B cell (primary cell): Measurements from ENCODE around the gene PDGFC. TPM values are rescaled to one million over a fixed set of nuclear protein-coding genes. Genes with fewer than 3 reads are reported as not detected.

Source experiments
- ATAC-seq: fragments of 200-7000 bp; cut with Tn5 transposase; one replicate; pipeline ENCODE4 v1.10.0; 2021; ENCODE audit warnings: low read depth, mild to moderate bottlenecking, moderate number of reproducible peaks, moderate library complexity
- CTCF ChIA-PET: fragments of 350-600 bp; sonication (Branson Sonifier 250); formaldehyde crosslinking; loops from one replicate; lab custom pipeline; 2021; ENCODE audit warnings: antibody characterized with exemption, inconsistent platforms; lab: Charles Lee
- POLR2A ChIA-PET: fragments of 350-600 bp; sonication (Branson Sonifier 250); formaldehyde crosslinking; loops from one replicate; lab custom pipeline; 2021; ENCODE audit warnings: antibody characterized with exemption; lab: Charles Lee
- DNase-seq: peaks from one replicate; pipeline ENCODE4 v3.0.0; 2013
- H2AFZ ChIP-seq: 2 replicates; pipeline ENCODE4 v1.6.1; 2012; ENCODE audit warnings: mild to moderate bottlenecking, low read depth, low read length; ENCODE audit not compliant: insufficient read depth, poor library complexity, severe bottlenecking
- H3K27ac ChIP-seq, 2 donors: 1 replicate in 1 of 2; 2 replicates in 1 of 2; pipeline ENCODE4 v1.5.1; 2012 to 2013; ENCODE audit warnings: low read length in 2 of 2, mild to moderate bottlenecking in 2 of 2, moderate library complexity in 1 of 2
- H3K27me3 ChIP-seq, 4 experiments: fragments of 200-600 bp in 1 of 4; sonication (generic) in 1 of 4; replicated peaks in 1 of 4; 1 replicate in 2 of 4; 2 replicates in 2 of 4; pipeline versions ENCODE4 v1.6.1 to v1.7.0; 2013 to 2016; ENCODE audit warnings: low read length in 3 of 4, mild to moderate bottlenecking in 2 of 4, mixed read lengths in 1 of 4, moderate library complexity in 1 of 4; ENCODE audit not compliant: insufficient read depth in 4 of 4, control insufficient read depth in 3 of 4; ENCODE audit errors: control extremely low read depth in 1 of 4
- H3K36me3 ChIP-seq, 2 experiments: replicated peaks in 1 of 2; 1 replicate in 1 of 2; 2 replicates in 1 of 2; pipeline versions ENCODE4 v1.6.1 to v1.7.1; 2013; ENCODE audit warnings: low read length in 1 of 2; ENCODE audit not compliant: insufficient read depth in 2 of 2, control insufficient read depth in 1 of 2; ENCODE audit errors: control extremely low read depth in 1 of 2, extremely low read depth in 1 of 2
- H3K4me1 ChIP-seq, 2 donors: fragments of 200-600 bp in 1 of 2; sonication (generic) in 1 of 2; 1 replicate in 1 of 2; 2 replicates in 1 of 2; pipeline versions ENCODE4 v1.5.1 to v1.6.1; 2013 to 2017; ENCODE audit warnings: low read length in 2 of 2; ENCODE audit not compliant: control insufficient read depth in 2 of 2, insufficient read depth in 2 of 2
- H3K4me2 ChIP-seq: replicated peaks from 2 replicates; pipeline ENCODE3; 2012; ENCODE audit warnings: mild to moderate bottlenecking, low read depth, low read length; ENCODE audit not compliant: poor library complexity, severe bottlenecking
- H3K4me3 ChIP-seq, 5 experiments: fragments of 200-600 bp in 1 of 5; sonication (generic) in 1 of 5; 1 replicate in 3 of 5; 2 replicates in 2 of 5; pipeline versions ENCODE4 v1.5.1 to v1.7.0; 2011 to 2016; ENCODE audit warnings: low read length in 4 of 5, mild to moderate bottlenecking in 4 of 5, low read depth in 2 of 5, control low read depth in 1 of 5, moderate library complexity in 1 of 5; ENCODE audit not compliant: insufficient read depth in 1 of 5; ENCODE audit errors: control extremely low read depth in 1 of 5, extremely low read depth in 1 of 5
- H3K79me2 ChIP-seq: fragments of 200-600 bp; sonication (generic); one replicate; pipeline ENCODE4 v1.6.0; 2016; ENCODE audit warnings: low read length; ENCODE audit not compliant: control insufficient read depth, insufficient read depth
- H3K9ac ChIP-seq: fragments of 200-600 bp; sonication (generic); 2 replicates; pipeline ENCODE4 v1.6.1; 2017; ENCODE audit warnings: mild to moderate bottlenecking, low read length, moderate library complexity
- H3K9me3 ChIP-seq, 3 donors: one replicate each; pipeline versions ENCODE4 v1.6.1 to v1.7.1; 2013; ENCODE audit warnings: low read length in 2 of 3; ENCODE audit not compliant: control insufficient read depth in 2 of 3, insufficient read depth in 1 of 3; ENCODE audit errors: control extremely low read depth in 1 of 3
- H4K20me1 ChIP-seq: 2 replicates; pipeline ENCODE4 v1.6.0; 2012; ENCODE audit warnings: mild to moderate bottlenecking, low read length; ENCODE audit not compliant: insufficient read depth, control insufficient read depth, poor library complexity, severe bottlenecking
- H3K27ac Mint-ChIP-seq: one replicate; pipeline ENCODE4 v1.8.0; 2021; ENCODE audit warnings: mixed read lengths
- H3K27me3 Mint-ChIP-seq: one replicate; pipeline ENCODE4 v1.8.0; 2021; ENCODE audit warnings: mixed read lengths
- H3K4me1 Mint-ChIP-seq: one replicate; pipeline ENCODE4 v1.8.0; 2021; ENCODE audit warnings: mixed read lengths
- H3K4me3 Mint-ChIP-seq: one replicate; pipeline ENCODE4 v1.8.0; 2021; ENCODE audit warnings: mixed read lengths
- H3K9me3 Mint-ChIP-seq: one replicate; pipeline ENCODE4 v1.8.0; 2022; ENCODE audit warnings: mixed read lengths; ENCODE audit not compliant: insufficient read depth
- CTCF ChIP-seq: fragments of 200-600 bp; IDR thresholded peaks from one replicate; pipeline ENCODE4 v1.8.0; 2022; ENCODE audit warnings: antibody characterized with exemption, mild to moderate bottlenecking
- EZH2 ChIP-seq: IDR thresholded peaks from 2 replicates; pipeline ENCODE4 v1.6.1; 2012; ENCODE audit warnings: borderline replicate concordance, low read depth, mild to moderate bottlenecking, moderate library complexity, low read length; ENCODE audit not compliant: insufficient read depth, poor library complexity, severe bottlenecking
- WGBS: methylation state at CpG from one replicate; pipeline ENCODE4 v1.1.5; 2013; ENCODE audit warnings: missing lambda C conversion rate; ENCODE audit not compliant: insufficient coverage; 5-methylcytosine and 5-hydroxymethylcytosine counted together
- intact Hi-C: fragments of 100-400 bp; cut with micrococcal nuclease; formaldehyde crosslinking; loops from one replicate; pipeline ENCODE4 v1.10.0; 2022
- polyA plus RNA-seq: library from polyadenylated mRNA; depleted of rRNA; stranded (reverse); fragments of >200 nt; gene quantifications from 2 replicates; pipeline ENCODE4 v1.2.3, GENCODE V29; 2012
- total RNA-seq, 2 donors: library from RNA; stranded (reverse); fragments of 120-200 nt in 1 of 2; gene quantifications; 1 replicate in 1 of 2; 2 replicates in 1 of 2; pipeline versions ENCODE4 v1.2.3 to v1.2.4, GENCODE V29; 2013 to 2022

Gene PDGFC
- total and polyA plus RNA-seq, 2 donors (not counting 1 experiment from before 2014, with no cell fraction given), result 0.10 TPM; not detected in 1

- ATAC-seq (no peak), DNase-seq (no peak)
- Mint-ChIP-seq H3K9me3 (peaks cover 5% of the 10 kb centered on the region), H3K27ac (no peak overlapping the region), H3K27me3 (no peaks in the 10 kb centered on the region), H3K4me3 (no peak overlapping the region), H3K4me1 (no peaks in the 10 kb centered on the region)
- no peak overlapping the region for H3K9ac ChIP-seq
- TF ChIP-seq EZH2 (no peak), CTCF (no peak)
- H3K36me3 ChIP-seq, result no peaks in the 10 kb centered on the region
- no peaks in the 10 kb centered on the region for H3K27me3 ChIP-seq
- intact Hi-C loops, result no loop called here
- no peak overlapping the region for H3K4me2 ChIP-seq
- ChIA-PET POLR2A (no interaction called here), CTCF (interaction anchor here (0.7 kb wide), 1 partner anchor 1114 kb away, joined by 5 read pairs; no protein-coding TSS in a partner anchor)
- no peak overlapping the region for H2AFZ ChIP-seq
- no peak overlapping the region for H3K4me3 ChIP-seq
- H3K4me1 ChIP-seq, result no peaks in the 10 kb centered on the region
- no peak overlapping the region for H3K27ac ChIP-seq
- no peaks in the 10 kb centered on the region for H4K20me1 ChIP-seq
- H3K9me3 ChIP-seq, result peaks cover 0 to 13% (median under 1%) of the 10 kb centered on the region in 3 donors
- H3K79me2 ChIP-seq, result no peaks in the 10 kb centered on the region
- WGBS, result no CpG with 5 or more reads among the region's 1 CpG
Observed at GRCh38 chr4:156733582-156733981, 238.0 kb downstream of the PDGFC start.

- no peaks in the 10 kb centered on the region for H3K4me1 Mint-ChIP-seq
- peaks cover 5% of the 10 kb centered on the region for H3K9me3 Mint-ChIP-seq
- no CpG with 5 or more reads among the region's 6 CpGs for whole genome bisulfite sequencing
- ATAC-seq, result no peak
- intact Hi-C loops, result no loop called here
- Histone ChIP-seq H4K20me1 (no peaks in the 10 kb centered on the region), H3K4me3 (no peak overlapping the region), H3K9me3 (peaks cover 0 to 13% (median 0%) of the 10 kb centered on the region in 3 donors), H2AFZ (no peak overlapping the region), H3K4me1 (no peaks in the 10 kb centered on the region), H3K27ac (no peak overlapping the region), H3K4me2 (no peak overlapping the region), H3K27me3 (no peaks in the 10 kb centered on the region), H3K9ac (no peak overlapping the region), H3K79me2 (no peaks in the 10 kb centered on the region), H3K36me3 (no peaks in the 10 kb centered on the region)
- CTCF ChIA-PET, result no interaction called here
- DNase-seq, result no peak
- POLR2A ChIA-PET, result no interaction called here
- H3K27ac Mint-ChIP-seq, result no peak overlapping the region
- no peaks in the 10 kb centered on the region for H3K27me3 Mint-ChIP-seq
- no peak for TF ChIP-seq CTCF
- no peak for TF ChIP-seq EZH2
- no peak overlapping the region for H3K4me3 Mint-ChIP-seq
Observed at GRCh38 chr4:156732634-156733033, 239.0 kb downstream of the PDGFC start.
